GM12891 (cell line): ENCODE results near the gene NT5C1A.
A peak's percentile ranks its signal among the peaks of the same experiment; 100 is the strongest.

Experiments
- DNase-seq: peaks from one replicate; pipeline ENCODE4 v3.0.0; 2011; ENCODE audit warnings: low spot score; ENCODE audit not compliant: insufficient read length
- FAIRE-seq: peaks from 2 replicates; lab custom pipeline; 2011; peaks lifted over from hg19 to GRCh38; lab: Jason Lieb, UNC
- PAX5 ChIP-seq: IDR thresholded peaks from 2 replicates; pipeline ENCODE4 v1.6.1; 2011; ENCODE audit warnings: low read length, moderate library complexity, mild to moderate bottlenecking; ENCODE audit not compliant: insufficient read depth, severe bottlenecking
- POLR2A ChIP-seq: IDR thresholded peaks from 2 replicates; pipeline ENCODE4 v1.6.1; 2011; ENCODE audit warnings: low read depth, low read length, control low read depth
- POLR2AphosphoS5 ChIP-seq: IDR thresholded peaks from 2 replicates; pipeline ENCODE4 v1.6.1; 2011; ENCODE audit warnings: low read depth, low read length, control low read depth
- POU2F2 ChIP-seq: IDR thresholded peaks from 2 replicates; pipeline ENCODE4 v1.6.1; 2011; ENCODE audit warnings: low read depth, mild to moderate bottlenecking, control low read depth, low read length, moderate library complexity
- SPI1 ChIP-seq: IDR thresholded peaks from 2 replicates; pipeline ENCODE4 v1.6.1; 2011; ENCODE audit warnings: low read depth, low read length, control low read depth
- TAF1 ChIP-seq: IDR thresholded peaks from 2 replicates; pipeline ENCODE4 v1.6.1; 2011; ENCODE audit warnings: low read depth, low read length, control low read depth

Gene NT5C1A

DNA sequence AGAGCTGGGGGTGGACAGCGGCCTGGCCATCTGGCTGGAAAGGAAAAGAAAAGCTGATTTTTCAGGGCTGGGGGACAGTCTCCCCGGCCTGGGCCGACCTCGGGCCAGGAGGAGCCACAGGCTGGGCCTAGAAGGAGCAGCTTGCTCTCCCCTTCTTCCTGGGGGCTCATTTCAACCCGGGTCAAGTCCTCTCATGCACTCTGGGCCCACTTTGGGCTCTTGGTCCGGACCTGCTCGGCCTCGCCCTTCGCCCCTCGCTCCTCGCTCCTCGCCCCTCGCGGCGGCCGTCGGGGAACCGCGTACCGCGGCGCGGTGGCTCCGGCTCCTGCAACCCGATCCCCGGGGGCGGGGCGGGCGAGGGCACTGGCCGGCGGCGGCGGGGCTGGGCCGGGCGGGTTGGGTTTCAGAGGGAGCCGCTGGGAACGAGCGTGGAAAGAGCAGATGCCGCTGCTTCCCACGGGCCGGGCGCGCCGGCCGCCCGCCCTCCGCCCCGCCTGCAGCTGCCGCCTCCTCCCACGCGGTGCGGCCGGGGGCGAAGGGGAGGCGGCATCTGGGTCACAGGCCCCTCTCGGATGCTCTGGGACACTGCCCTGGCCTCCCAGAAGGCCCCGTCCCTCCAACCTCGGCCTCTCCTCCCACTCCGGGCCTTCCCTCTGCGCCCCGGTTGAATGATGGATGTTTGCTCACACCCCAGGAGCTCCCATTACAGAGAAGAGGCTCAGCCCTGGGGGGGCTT lies 39.1 kb downstream of the NT5C1A start:
- no peak for TF ChIP-seq PAX5
- TF ChIP-seq SPI1, result no peak
- no peak for TF ChIP-seq TAF1
- no peak for TF ChIP-seq POU2F2
- no peak for TF ChIP-seq POLR2A
- no peak for TF ChIP-seq POLR2AphosphoS5
- FAIRE-seq (no peak), DNase-seq (no peak)

DNA sequence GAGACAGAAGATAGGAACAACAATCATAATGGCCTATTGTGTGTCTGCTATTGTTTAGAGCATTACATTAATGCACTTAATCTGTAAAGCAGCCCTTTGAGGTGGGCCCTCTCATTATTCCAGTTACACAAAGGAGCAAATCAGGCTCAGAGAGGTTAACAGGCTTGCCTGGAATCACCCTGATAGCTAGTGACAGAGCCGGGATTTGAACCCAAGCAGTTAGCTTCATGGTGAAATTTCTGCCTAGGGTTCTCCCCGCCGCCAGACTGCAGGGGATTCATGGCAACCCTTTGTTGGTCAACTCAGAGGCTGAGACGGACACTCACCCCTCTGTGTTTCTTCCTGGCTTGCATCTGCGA lies 39.6 kb downstream of the NT5C1A start:
- no peak for DNase-seq
- TF ChIP-seq POLR2AphosphoS5, result no peak
- TF ChIP-seq POLR2A, result no peak
- TF ChIP-seq POU2F2, result no peak
- no peak for TF ChIP-seq PAX5
- no peak for TF ChIP-seq TAF1
- no peak for TF ChIP-seq SPI1
- FAIRE-seq, result no peak

DNA sequence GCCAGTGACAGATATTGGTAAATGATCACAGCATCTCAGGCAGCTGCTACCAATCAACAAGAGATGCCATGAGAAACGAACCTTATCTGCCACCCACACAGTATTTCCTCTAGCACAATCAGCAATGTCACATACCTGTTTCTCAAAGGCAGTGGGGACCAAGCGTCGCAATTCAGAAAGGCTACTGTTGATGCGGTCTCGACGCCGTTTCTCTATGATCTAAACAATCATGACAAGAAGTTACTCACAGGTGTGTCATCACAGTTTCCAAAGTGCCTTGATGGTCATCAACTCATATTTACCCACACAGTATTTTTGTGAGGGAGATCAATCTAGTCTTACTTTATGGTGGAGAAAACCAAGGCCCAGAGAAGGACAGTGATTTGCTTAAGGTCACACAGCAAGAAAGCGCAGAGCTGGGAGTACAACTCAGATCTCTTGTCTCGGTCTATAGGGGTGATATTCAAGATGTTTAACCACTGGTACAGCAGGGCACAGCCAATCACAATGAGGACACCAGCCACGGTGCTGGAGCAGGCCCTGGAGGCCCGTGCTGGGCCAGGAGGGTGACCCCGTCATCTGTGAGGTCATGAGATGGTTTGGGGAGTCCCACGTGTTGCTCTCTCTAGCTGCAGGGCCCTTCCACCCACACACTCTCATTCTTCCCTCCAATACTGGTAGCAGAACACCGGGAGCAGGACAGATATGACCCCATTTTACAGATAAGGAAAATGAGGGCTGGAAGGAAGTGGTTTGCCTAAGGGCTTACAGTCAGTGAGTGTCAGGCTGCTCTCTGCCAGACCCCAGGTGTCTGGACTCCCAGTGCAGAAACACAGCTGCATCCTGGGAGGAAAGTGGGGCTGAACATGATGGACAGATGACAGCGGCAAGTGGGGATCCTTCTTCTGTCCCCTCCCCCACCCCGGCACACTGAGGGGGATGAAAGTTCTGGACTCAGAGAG lies 40.3 kb downstream of the NT5C1A start:
- no peak for DNase-seq
- TF ChIP-seq POLR2AphosphoS5 (no peak), TAF1 (no peak), SPI1 (no peak), PAX5 (no peak), POU2F2 (no peak), POLR2A (no peak)
- FAIRE-seq, result peak; percentile 70

DNA sequence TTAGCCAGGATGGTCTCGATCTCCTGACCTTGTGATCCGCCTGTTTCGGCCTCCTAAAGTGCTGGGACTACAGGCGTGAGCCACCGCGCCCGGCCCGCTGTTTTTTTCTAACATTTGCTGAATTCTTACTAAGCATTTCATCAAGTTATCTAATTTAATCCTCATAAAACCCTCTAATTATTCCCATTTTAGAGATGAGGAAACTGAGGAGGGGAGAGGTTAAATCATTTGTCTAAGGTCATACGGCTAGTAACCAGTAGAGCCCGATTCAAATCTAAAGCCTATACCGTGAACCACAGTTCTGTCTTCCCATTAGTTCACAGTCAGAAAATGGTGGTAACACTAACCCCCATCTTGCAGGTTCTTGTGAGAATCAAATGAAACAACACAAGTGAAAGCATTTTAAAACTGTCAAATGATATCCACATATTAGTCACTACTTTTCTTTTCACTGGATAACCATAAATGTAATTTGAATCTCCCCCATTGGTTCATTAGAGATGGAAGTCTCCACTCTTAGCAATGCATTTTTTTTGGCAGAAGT lies 43.0 kb downstream of the NT5C1A start:
- DNase-seq (no peak), FAIRE-seq (no peak)
- no peak for TF ChIP-seq PAX5
- no peak for TF ChIP-seq POLR2A
- no peak for TF ChIP-seq TAF1
- TF ChIP-seq POLR2AphosphoS5, result no peak
- no peak for TF ChIP-seq SPI1
- no peak for TF ChIP-seq POU2F2

DNA sequence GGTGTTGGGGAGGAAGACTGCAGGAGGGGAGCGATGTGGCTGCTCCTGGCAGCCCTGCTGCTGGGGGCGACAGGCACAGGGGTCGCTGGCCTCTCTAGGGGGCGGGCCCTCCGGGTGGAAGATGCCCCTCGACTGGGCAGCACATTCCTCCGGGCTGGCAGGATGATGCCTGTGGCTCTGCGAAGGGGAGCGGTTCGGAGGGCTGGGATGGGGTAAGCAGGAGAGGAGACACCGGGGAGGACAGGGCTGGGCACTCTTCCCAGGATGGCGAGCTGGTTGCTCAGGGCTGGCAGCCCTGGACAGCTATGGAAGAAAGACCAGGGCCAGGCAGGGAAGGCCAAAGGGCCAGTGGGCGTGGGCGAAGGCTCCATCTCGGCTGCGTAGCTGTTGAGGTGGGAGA lies 45.3 kb downstream of the NT5C1A start:
- no peak for TF ChIP-seq POLR2AphosphoS5
- TF ChIP-seq PAX5, result no peak
- no peak for TF ChIP-seq POLR2A
- TF ChIP-seq TAF1, result no peak
- FAIRE-seq (no peak), DNase-seq (no peak)

DNA sequence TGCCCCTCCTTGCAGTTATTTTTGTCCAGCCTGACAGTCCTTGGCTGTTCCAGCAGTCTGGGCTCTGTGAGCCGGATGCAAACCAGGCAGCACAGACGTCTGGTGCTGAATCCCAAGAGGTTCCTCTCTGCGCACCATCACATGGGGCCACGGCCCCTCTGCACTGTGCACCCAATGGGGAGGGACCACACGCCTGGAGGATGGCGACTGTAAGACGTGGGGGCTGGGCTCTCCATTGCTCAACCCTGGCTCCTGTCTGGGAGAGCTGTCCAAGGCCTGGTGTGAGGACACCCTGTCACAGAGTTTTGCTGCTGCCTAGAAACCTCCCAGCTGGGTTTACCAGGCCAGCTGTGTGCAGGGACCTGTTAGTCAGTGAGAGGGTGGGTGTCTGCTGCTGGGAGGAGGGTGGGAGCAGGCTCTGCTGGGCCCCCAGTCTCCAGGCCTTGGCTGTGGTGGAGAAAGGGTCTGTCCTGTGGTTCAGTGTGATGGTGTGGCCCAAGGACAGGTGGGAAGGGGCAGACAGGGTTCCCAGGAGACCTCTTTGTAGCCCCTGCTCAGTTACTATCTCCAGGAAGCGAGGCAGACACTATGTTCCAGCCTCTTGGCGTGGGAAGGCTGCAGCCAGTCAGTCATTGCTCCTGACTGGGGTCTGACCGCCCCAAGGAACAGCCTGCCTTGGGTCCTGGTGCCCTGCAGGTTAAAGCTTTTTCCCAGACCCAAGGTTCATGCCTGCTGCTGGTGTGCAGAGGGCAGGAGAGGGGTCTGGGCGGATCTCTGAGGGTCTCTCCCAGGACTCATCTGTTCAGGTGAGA lies 46.2 kb downstream of the NT5C1A start:
- no peak for TF ChIP-seq SPI1
- TF ChIP-seq PAX5, result no peak
- TF ChIP-seq POLR2A, result no peak
- FAIRE-seq (no peak), DNase-seq (no peak)

DNA sequence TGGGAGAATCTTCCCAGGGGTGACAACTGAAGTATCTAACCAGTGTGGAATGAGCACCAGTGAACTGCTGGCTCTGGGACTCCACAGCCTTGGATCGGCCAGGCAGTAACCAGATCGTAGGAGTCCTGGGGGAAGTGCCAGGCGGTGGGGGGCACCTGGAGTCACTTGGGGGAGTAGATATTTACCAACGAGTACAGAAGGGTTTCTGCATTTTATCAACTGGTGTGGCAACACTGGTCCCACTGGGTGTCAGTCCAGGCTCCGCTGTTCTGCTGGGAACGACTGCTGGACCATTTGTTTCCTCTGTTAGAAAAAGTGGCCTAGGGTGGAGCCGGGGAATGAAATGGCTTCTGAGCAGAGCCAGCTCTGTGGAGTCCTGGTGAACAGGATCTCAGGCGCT lies 46.9 kb downstream of the NT5C1A start:
- TF ChIP-seq TAF1 (no peak), PAX5 (no peak), POLR2A (no peak), SPI1 (no peak), POU2F2 (no peak), POLR2AphosphoS5 (no peak)
- FAIRE-seq (no peak), DNase-seq (no peak)

DNA sequence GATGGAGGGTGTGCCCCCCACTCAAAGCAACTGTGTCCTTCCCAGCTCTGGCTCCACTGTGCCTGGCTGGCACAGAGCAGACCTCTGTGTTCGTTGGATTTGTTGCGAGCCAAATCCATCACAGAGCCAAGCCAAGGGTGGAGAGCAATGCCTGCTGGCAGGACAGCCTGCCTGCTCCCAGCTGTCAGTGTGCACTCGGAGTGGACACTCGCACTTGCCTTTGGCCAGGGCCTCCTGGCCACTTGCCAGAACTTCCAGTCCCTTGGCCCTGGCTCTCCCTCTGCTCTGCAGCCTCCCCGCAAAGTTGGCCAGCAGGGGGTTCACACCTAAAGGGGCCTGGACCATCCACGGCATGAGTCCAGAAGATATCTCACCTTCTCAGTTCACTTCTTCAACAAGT lies 48.9 kb downstream of the NT5C1A start:
- FAIRE-seq (no peak), DNase-seq (no peak)
- TF ChIP-seq POLR2A (no peak), POU2F2 (no peak), POLR2AphosphoS5 (no peak), SPI1 (no peak), PAX5 (no peak), TAF1 (no peak)

DNA sequence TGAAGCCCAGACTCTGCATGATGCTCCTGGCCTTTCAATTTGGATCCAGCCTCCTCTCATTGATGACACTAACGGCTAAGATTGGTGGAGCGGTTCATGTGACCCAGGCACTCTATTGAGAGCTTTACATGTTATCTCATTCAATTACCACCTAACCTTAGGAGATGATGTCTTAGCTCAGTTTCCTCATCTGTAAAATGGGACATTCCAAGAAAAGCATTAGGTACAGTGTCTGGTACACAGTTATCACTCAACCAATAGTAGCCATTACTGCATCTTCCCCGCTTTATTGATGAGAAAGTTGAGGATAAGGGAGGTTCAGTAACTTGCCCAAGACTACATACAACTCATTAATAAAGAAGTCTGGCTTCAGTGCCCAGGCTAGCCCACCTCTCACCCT lies 49.5 kb downstream of the NT5C1A start:
- no peak for TF ChIP-seq POLR2AphosphoS5
- TF ChIP-seq TAF1, result no peak
- no peak for TF ChIP-seq POLR2A
- TF ChIP-seq POU2F2, result no peak
- TF ChIP-seq SPI1, result no peak
- no peak for TF ChIP-seq PAX5
- FAIRE-seq (no peak), DNase-seq (no peak)
